ENCODE measurements around the gene SFTA2.

- TF ChIP-seq EP300 (IDR thresholded peaks at IDR 0.05) (no peak), CTCF (IDR thresholded peaks at IDR 0.05) (no peak), HOXB5 (CRISPR knock-in tag; IDR thresholded peaks at IDR 0.05) (no peak), POLR2AphosphoS2 (conservative IDR thresholded peaks at IDR 0.05; ENCODE audit: low read length) (no peak), POLR2A (IDR thresholded peaks at IDR 0.05; ENCODE audit: low read length) (no peak)
Observed at GRCh38 chr6:30955367-30956042, 23.5 kb upstream of the SFTA2 start.

All from A549 (cell line).